CD4-positive, alpha-beta T cell treated with Interleukin-21 for 1 hour (primary cell): Measurements from ENCODE around the gene COA6.
"Not testable (repeated sequence)": the region's sequence is repeated elsewhere in the genome, so short reads cannot be mapped to it uniquely, and the experiment has no call there.

Source experiments
- DNase-seq: peaks from one replicate; pipeline ENCODE4 v3.0.0-alpha.2; 2020

Gene COA6

GRCh38 chr1:234371414-234371813 is 1.8 kb upstream of the COA6 start:
- no peak for DNase-seq

- peak; percentile 5 for DNase-seq
Observed at GRCh38 chr1:234372011-234372757, 1.1 kb upstream of the COA6 start.

- DNase-seq = no peak
Observed at GRCh38 chr1:234373959-234374254, 651 bp downstream of the COA6 start.

- DNase-seq = no peak
Observed at GRCh38 chr1:234375672-234376071, 2.4 kb downstream of the COA6 start.

- not testable (repeated sequence) for DNase-seq
Observed at GRCh38 chr1:234379591-234380109, 6.4 kb downstream of the COA6 start.

- no peak for DNase-seq
Observed at GRCh38 chr1:234381699-234382555, 8.7 kb downstream of the COA6 start.

GRCh38 chr1:234386122-234386521 is 12.9 kb downstream of the COA6 start:
- no peak for DNase-seq

- DNase-seq = no peak
Observed at GRCh38 chr1:234388094-234388493, 14.8 kb downstream of the COA6 start.

GRCh38 chr1:234393190-234393589 is 19.9 kb downstream of the COA6 start:
- no peak for DNase-seq

GRCh38 chr1:234395297-234395696 is 22.0 kb downstream of the COA6 start:
- no peak for DNase-seq

- DNase-seq = no peak
Observed at GRCh38 chr1:234396092-234396491, 22.8 kb downstream of the COA6 start.

GRCh38 chr1:234396871-234397270 is 23.6 kb downstream of the COA6 start:
- no peak for DNase-seq

- no peak for DNase-seq
Observed at GRCh38 chr1:234397732-234398131, 24.5 kb downstream of the COA6 start.

GRCh38 chr1:234398849-234399381 is 25.7 kb downstream of the COA6 start:
- no peak for DNase-seq

GRCh38 chr1:234399515-234399914 is 26.3 kb downstream of the COA6 start:
- not testable (repeated sequence) for DNase-seq

- DNase-seq = peak; percentile 39
Observed at GRCh38 chr1:234400773-234401172, 27.5 kb downstream of the COA6 start.

GRCh38 chr1:234401658-234402057 is 28.4 kb downstream of the COA6 start:
- DNase-seq = no peak

- DNase-seq = no peak
Observed at GRCh38 chr1:234402939-234403338, 29.7 kb downstream of the COA6 start.

GRCh38 chr1:234405676-234406075 is 32.4 kb downstream of the COA6 start:
- no peak for DNase-seq

GRCh38 chr1:234406871-234407270 is 33.6 kb downstream of the COA6 start:
- no peak for DNase-seq

GRCh38 chr1:234408757-234409156 is 35.5 kb downstream of the COA6 start:
- DNase-seq = peak; percentile 71

- DNase-seq = peak; percentile 72
Observed at GRCh38 chr1:234409328-234409727, 36.1 kb downstream of the COA6 start.

GRCh38 chr1:234412830-234413229 is 39.6 kb downstream of the COA6 start:
- DNase-seq = no peak

GRCh38 chr1:234413485-234413884 is 40.2 kb downstream of the COA6 start:
- no peak for DNase-seq
